ENCODE data around the gene EEF1B2. TPM values are rescaled to one million over a fixed set of nuclear protein-coding genes. Genes with fewer than 3 reads are reported as not detected.
"Not testable (repeated sequence)": the region's sequence is repeated elsewhere in the genome, so short reads cannot be mapped to it uniquely, and the experiment has no call there.

The EEF1B2 gene
- total RNA-seq, 2 experiments from 2014 or later = 473 to 489 TPM

DNA sequence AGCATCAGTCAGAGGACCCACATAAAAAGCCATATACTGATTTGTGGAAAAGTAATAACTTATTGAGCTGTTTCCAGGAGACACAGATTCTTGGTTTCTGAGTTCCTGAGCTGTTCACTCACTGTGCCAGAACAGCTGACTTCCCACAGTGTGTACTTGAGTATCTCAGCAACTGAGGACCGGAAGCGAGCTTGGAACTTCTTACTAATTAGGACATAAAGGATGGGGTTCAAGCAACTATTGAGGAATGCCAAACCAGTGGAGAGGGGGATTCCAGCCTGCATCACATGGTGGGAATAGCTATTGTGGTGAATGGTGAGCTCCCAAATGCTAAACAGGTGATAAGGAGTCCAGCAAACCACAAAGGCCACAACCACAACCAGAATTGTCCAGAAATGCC is 16.4 kb downstream of the EEF1B2 start:
- ChIA-PET CTCF (interaction anchor here (0.9 kb wide), 1 partner anchor 11 kb away, joined by 3 read pairs; no protein-coding TSS in a partner anchor), POLR2A (no interaction called here)
- Mint-ChIP-seq H3K9me3 (no peaks in the 10 kb centered on the region), H3K4me3 (no peak overlapping the region), H3K27me3 (peaks cover 4% of the 10 kb centered on the region), H3K4me1 (no peaks in the 10 kb centered on the region), H3K36me3 (ENCODE audit: low read depth) (no peaks in the 10 kb centered on the region), H3K27ac (no peak overlapping the region)
- DNase-seq = no peak

DNA sequence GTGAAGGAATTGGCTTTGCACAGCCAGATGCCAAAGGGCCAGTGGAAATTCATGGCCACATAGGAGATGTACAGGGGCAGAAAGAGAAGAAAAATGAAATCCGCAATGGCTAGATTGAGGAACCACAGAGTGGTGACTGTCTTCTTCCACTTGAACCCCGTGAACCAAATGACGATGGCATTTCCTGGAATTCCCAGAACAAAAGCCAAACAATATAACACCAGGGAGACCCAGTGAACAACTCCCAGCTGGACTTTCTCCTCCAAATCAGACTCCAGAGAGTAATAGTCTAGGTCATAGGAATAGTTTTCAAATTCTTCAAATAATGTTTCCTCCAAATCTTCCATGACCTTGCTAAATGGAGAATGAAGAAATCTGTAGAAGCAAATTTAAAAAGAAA is 17.2 kb downstream of the EEF1B2 start:
- no peaks in the 10 kb centered on the region for H3K9me3 Mint-ChIP-seq
- DNase-seq = no peak
- no peaks in the 10 kb centered on the region for H3K4me1 Mint-ChIP-seq
- peaks cover 4% of the 10 kb centered on the region for H3K27me3 Mint-ChIP-seq
- CTCF ChIA-PET = interaction anchor here (0.9 kb wide), 1 partner anchor 12 kb away, joined by 3 read pairs; no protein-coding TSS in a partner anchor
- POLR2A ChIA-PET = no interaction called here
- no peak overlapping the region for H3K27ac Mint-ChIP-seq
- no peaks in the 10 kb centered on the region for H3K36me3 Mint-ChIP-seq (ENCODE audit: low read depth)
- no peak overlapping the region for H3K4me3 Mint-ChIP-seq

DNA sequence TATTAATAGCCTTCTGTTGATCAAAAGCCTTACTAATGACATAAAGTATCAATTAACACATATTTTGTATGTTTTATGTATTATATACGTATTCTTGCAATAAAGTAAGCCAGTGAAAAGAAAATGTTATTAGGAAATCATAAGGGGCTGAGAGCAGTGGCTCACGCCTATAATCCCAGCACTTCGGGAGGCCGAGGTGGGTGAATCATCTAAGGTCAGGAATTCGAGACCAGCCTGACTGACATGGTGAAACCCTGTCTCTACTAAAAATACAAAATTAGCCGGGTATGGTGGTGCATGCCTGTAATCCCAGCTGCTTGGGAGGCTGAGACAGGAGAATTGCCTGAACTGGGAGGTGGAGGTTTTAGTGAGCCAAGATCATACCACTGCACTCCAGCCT is 21.8 kb downstream of the EEF1B2 start:
- H3K9me3 Mint-ChIP-seq; DNase-seq; POLR2A ChIA-PET; H3K27me3 Mint-ChIP-seq; H3K4me1 Mint-ChIP-seq; H3K36me3 Mint-ChIP-seq (ENCODE audit: low read depth); H3K4me3 Mint-ChIP-seq; H3K27ac Mint-ChIP-seq: not testable (repeated sequence)
- CTCF ChIA-PET = interaction anchor here (1.4 kb wide), 1 partner anchor 22 kb away, joined by 3 read pairs; the partner anchor contains the start of genes EEF1B2 and NDUFS1

DNA sequence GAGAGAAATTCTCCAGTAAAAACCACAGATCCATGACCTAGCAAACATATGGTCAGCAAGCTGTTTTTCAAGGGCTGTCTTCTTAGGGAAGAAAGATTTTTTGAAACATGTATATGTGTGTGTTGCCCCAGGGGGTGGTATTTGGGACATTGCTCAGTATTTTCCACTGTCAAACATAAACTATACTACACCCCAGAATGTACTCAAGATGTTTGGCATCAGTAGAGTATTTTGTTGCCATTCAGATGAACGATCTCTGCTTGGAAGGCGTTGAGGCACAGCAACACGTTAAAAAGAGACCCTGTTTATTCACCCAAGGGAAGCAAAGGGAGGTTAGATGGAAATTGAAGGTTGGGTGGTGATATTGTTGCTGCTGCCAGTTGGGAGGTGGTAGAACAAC is 30.0 kb downstream of the EEF1B2 start:
- CTCF ChIA-PET = no interaction called here
- DNase-seq = no peak
- Mint-ChIP-seq H3K36me3 (ENCODE audit: low read depth) (no peaks in the 10 kb centered on the region), H3K27ac (no peak overlapping the region), H3K9me3 (no peaks in the 10 kb centered on the region), H3K4me3 (no peak overlapping the region), H3K27me3 (peaks cover 20% of the 10 kb centered on the region), H3K4me1 (no peaks in the 10 kb centered on the region)
- POLR2A ChIA-PET = no interaction called here

DNA sequence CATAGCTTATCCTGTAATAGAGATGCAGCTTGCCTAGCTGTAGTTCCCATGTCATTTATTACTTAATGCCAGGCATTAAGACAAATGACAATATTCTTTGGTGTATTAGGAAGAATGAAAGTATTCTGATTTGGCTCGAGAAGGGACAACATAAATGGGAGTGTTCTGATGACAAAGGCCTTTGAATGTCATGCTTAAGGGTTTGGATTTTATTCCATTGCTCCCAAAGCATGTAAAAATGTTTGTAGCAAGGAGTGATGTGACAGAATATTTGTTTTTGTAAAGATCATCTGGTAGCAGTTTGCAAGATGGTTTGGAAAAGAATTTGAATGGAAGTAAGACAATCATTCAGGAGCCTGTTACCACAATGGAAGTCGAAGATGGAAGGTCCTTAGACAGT is 30.4 kb downstream of the EEF1B2 start:
- Mint-ChIP-seq H3K27ac (no peak overlapping the region), H3K27me3 (peaks cover 21% of the 10 kb centered on the region), H3K9me3 (no peaks in the 10 kb centered on the region), H3K36me3 (ENCODE audit: low read depth) (no peaks in the 10 kb centered on the region), H3K4me1 (no peaks in the 10 kb centered on the region), H3K4me3 (no peak overlapping the region)
- ChIA-PET POLR2A (no interaction called here), CTCF (no interaction called here)
- DNase-seq = no peak

DNA sequence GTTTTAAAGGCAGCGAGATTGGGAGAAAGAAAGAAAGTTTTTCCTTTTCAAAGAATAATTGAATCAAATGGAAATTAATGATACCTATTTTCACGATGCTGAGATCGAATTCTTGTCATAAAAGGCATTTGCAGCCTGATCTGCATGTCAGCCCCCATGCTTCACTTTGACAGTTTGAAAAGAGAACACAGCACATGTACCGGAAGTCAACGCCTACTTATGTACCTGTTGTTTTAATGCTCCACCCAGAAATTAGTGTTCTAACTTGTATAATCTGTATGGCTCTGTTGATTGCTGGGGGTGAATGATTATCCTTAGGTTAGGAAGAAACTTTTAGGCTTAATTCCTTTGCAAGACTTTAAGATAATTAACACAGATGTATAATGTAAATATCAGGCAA is 31.0 kb downstream of the EEF1B2 start:
- DNase-seq = no peak
- H3K27me3 Mint-ChIP-seq = peaks cover 24% of the 10 kb centered on the region
- POLR2A ChIA-PET = no interaction called here
- H3K36me3 Mint-ChIP-seq (ENCODE audit: low read depth) = no peaks in the 10 kb centered on the region
- no peak overlapping the region for H3K4me3 Mint-ChIP-seq
- H3K27ac Mint-ChIP-seq = no peak overlapping the region
- no peaks in the 10 kb centered on the region for H3K9me3 Mint-ChIP-seq
- CTCF ChIA-PET = no interaction called here
- no peaks in the 10 kb centered on the region for H3K4me1 Mint-ChIP-seq

DNA sequence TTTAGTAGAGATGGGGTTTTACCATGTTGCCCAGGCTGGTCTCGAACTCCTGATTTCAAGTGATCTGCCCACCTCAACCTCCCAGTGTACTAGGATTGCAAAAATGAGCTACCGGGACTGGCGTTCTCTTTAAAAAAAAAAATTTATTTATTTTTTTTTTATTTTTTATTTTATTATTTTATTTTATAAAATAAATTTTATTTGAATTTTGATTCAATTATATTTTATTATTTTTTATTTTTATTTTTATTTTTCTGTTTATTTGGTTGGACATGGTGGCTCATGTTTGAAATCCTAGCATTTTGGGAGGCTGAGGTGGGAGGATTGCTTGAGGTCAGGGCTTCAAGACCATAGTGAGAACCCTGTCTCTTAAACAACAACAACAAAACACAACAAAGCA is 32.5 kb downstream of the EEF1B2 start:
- Mint-ChIP-seq H3K4me1 (no peaks in the 10 kb centered on the region), H3K27me3 (peaks cover 26% of the 10 kb centered on the region), H3K36me3 (ENCODE audit: low read depth) (no peaks in the 10 kb centered on the region), H3K27ac (no peak overlapping the region), H3K9me3 (no peaks in the 10 kb centered on the region), H3K4me3 (no peak overlapping the region)
- ChIA-PET CTCF (no interaction called here), POLR2A (no interaction called here)
- DNase-seq = no peak

DNA sequence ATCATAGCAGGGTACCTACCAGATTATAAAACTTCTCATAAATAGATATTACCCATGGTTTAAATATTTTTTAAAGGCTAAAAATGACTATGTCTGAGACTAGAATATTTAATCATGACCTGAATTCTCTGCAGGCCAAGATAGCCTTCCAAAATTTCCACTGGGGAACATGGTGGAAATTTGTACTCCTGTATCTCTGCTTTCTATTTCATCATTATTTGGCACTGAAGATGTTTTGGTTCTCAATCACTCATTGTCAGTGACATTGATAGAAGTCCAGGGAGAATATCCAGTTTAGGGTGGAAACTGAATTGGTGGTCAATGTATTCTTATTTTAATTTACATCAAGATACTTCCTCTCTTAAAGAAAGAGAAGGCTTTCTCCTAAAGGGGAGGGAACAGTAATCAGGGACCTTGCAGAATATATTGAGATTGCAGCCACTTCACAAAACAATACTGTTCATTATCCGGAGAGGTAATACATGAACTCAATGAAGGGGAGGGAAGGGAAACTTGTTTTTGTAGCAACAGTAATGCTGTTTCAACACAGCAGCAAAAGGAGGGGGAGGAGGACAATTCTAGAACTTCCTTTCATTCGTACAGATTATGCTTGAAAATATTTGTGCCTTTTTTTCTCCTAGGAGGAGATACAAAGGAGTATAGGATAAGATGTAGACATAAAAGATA is 34.1 kb downstream of the EEF1B2 start:
- POLR2A ChIA-PET = no interaction called here
- CTCF ChIA-PET = no interaction called here
- no peaks in the 10 kb centered on the region for H3K4me1 Mint-ChIP-seq
- no peak overlapping the region for H3K4me3 Mint-ChIP-seq
- peaks cover 22% of the 10 kb centered on the region for H3K27me3 Mint-ChIP-seq
- no peak overlapping the region for H3K27ac Mint-ChIP-seq
- no peak for DNase-seq
- no peaks in the 10 kb centered on the region for H3K36me3 Mint-ChIP-seq (ENCODE audit: low read depth)
- H3K9me3 Mint-ChIP-seq = no peaks in the 10 kb centered on the region

DNA sequence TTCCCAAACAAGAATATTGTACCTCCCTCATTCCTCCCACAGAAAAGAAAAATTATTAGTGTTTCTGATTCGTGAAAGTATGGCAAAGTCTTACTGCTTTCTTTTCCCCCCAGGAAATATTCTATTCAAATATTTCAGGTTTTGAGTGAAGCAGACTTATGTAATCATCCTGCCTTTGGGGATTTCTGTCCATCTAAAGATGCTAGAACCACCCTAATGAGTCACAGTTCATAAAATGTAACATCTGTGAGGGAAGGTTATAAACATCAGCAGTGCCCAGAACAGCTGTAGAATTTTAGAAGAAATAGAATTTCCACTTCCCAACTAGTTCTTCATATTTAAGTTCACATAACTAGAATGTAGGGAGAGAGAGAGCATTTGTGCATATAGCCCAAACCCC is 39.0 kb downstream of the EEF1B2 start:
- H3K4me3 Mint-ChIP-seq = no peak overlapping the region
- H3K27me3 Mint-ChIP-seq = peaks cover 17% of the 10 kb centered on the region
- no peak overlapping the region for H3K27ac Mint-ChIP-seq
- H3K4me1 Mint-ChIP-seq = no peaks in the 10 kb centered on the region
- no peaks in the 10 kb centered on the region for H3K9me3 Mint-ChIP-seq
- no peak for DNase-seq
- ChIA-PET POLR2A (no interaction called here), CTCF (no interaction called here)
- H3K36me3 Mint-ChIP-seq (ENCODE audit: low read depth) = no peaks in the 10 kb centered on the region

DNA sequence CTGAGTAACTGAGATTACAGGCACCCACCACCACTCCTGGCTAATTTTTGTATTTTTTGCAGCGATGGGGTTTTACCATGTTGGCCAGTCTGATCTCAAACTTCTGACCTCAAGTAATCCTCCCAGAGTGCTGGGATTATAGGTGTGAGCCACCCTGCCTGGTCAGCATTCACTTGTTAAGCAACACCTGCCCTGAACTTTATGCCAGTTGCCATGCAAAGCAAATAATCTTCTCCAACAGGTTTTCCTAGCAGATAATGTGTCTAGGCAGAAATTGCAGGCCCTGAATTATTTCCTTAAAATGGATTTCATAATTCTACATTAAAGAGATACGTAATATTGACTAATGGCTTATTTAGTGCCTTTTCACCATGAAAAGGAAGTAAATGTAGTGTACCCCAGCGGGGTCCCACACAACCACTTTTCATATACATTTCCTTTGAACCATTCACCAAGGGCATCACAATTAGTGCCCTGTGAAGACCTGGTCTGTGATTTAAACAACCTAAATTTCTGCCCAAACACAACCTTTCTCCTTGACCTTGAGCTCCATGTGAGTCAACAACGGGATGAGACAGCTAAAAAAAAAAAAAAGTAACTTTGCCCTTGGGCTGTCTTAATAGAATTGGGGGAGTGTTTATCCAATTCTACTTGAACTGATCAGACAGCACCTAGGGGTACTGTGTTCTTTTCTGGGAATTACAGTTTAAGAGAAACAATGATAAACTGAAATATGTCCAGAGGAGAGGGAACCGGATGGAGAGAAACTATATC is 41.6 kb downstream of the EEF1B2 start:
- no peak overlapping the region for H3K27ac Mint-ChIP-seq
- H3K4me3 Mint-ChIP-seq = no peak overlapping the region
- no peaks in the 10 kb centered on the region for H3K9me3 Mint-ChIP-seq
- ChIA-PET POLR2A (no interaction called here), CTCF (no interaction called here)
- DNase-seq = no peak
- H3K4me1 Mint-ChIP-seq = peaks cover 11% of the 10 kb centered on the region
- H3K27me3 Mint-ChIP-seq = peaks cover 10% of the 10 kb centered on the region
- H3K36me3 Mint-ChIP-seq (ENCODE audit: low read depth) = no peaks in the 10 kb centered on the region

DNA sequence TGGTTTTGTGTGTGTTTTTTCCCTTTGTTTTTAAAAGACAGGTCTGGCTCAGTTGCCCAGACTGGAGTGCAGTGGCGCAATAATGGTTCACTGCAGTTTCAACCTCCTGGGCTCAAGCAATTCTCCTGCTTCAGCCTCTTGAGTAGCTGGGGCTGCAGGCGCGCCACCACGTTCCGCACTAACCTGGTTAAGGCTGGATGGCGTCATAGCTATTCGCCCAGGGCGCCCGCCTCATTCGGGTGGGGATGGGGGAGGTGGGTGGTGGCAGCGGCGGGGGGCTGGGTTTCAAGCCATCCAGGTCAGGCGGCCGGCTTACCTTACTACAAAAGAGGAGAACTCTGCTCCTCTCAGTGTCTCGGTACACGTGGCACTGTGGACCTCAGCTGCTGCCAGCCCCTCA is 42.8 kb downstream of the EEF1B2 start:
- peaks cover 22% of the 10 kb centered on the region for H3K4me1 Mint-ChIP-seq
- H3K4me3 Mint-ChIP-seq = no peak overlapping the region
- CTCF ChIA-PET = no interaction called here
- no peaks in the 10 kb centered on the region for H3K9me3 Mint-ChIP-seq
- no peak overlapping the region for H3K27ac Mint-ChIP-seq
- H3K27me3 Mint-ChIP-seq = peaks cover 7% of the 10 kb centered on the region
- POLR2A ChIA-PET = no interaction called here
- no peaks in the 10 kb centered on the region for H3K36me3 Mint-ChIP-seq (ENCODE audit: low read depth)
- no peak for DNase-seq

DNA sequence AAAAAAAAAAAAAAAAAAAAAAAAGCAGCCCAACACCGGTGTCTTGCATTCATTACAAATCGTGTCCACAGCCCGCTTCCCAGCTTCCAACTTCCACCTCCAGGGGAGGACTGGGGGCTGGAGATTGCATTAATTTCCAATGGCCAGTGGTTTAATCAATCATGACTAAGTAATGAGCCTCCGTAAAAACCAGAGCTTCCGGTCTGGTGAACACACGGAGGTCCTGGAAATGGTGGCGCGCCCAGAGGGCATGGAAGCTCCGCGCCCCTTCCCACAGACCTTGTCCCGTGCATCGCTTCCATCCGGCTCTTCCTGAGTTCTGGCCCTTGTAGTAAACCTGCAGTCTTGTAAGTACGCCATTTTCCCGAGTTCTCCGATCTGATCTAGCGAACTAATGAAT is 43.6 kb downstream of the EEF1B2 start:
- Mint-ChIP-seq H3K27me3 (peaks cover 7% of the 10 kb centered on the region), H3K36me3 (ENCODE audit: low read depth) (no peaks in the 10 kb centered on the region), H3K9me3 (no peaks in the 10 kb centered on the region), H3K4me3 (no peak overlapping the region), H3K27ac (no peak overlapping the region), H3K4me1 (peaks cover 25% of the 10 kb centered on the region)
- ChIA-PET POLR2A (no interaction called here), CTCF (no interaction called here)
- no peak for DNase-seq

DNA sequence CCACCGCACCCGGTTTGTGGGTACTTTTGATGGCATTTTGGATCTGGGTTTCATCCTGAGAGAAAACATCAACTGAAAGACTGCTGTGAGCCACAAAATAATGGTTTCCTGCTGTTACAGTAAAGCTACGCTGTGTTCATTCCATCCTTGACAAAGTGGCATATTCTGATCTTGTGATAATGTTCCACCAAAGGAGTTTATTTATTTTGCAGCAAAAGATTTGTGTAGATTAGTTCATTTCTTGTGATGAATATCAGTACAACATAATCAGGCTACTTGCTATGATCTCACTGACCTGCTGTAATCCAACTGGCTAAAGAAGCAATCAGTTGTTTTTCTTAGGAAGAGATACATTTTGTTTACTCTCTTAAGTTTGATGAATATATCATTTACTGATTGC is 45.0 kb downstream of the EEF1B2 start:
- H3K4me3 Mint-ChIP-seq = no peak overlapping the region
- H3K9me3 Mint-ChIP-seq = no peaks in the 10 kb centered on the region
- ChIA-PET POLR2A (no interaction called here), CTCF (interaction anchor here (0.7 kb wide), 2 partner anchors 8 to 158 kb away, joined by 3 to 4 read pairs; no protein-coding TSS in a partner anchor)
- DNase-seq = no peak
- no peaks in the 10 kb centered on the region for H3K36me3 Mint-ChIP-seq (ENCODE audit: low read depth)
- peaks cover 7% of the 10 kb centered on the region for H3K27me3 Mint-ChIP-seq
- no peak overlapping the region for H3K27ac Mint-ChIP-seq
- peaks cover 25% of the 10 kb centered on the region for H3K4me1 Mint-ChIP-seq

DNA sequence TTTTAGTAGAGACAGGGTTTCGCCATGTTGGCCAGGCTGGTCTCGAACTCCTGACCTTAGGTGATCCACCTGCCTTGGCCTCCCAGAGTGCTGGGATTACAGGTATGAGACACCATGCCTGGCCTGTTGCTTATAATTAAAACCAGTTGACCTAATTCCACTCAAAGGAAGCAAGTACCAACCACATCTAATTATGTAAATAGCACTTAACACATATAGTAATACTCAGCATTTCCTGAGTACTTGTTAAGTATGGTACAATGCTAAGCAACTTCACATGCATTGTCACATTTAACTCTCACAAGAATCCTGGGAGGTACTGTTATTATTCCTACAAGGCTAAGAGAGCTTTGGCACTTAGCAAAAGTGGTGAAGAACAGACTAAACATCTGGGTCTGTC is 47.6 kb downstream of the EEF1B2 start:
- H3K27ac Mint-ChIP-seq; DNase-seq; H3K9me3 Mint-ChIP-seq; H3K36me3 Mint-ChIP-seq (ENCODE audit: low read depth); H3K4me3 Mint-ChIP-seq; CTCF ChIA-PET; H3K27me3 Mint-ChIP-seq: not testable (repeated sequence)
- POLR2A ChIA-PET = interaction anchor here (0.7 kb wide), 1 partner anchor 47 kb away, joined by 3 read pairs; no protein-coding TSS in a partner anchor
- H3K4me1 Mint-ChIP-seq = peaks cover 25% of the 10 kb centered on the region
